ENCODE data around the gene ACVR1B. TPM values are rescaled to one million over a fixed set of nuclear protein-coding genes. Genes with fewer than 3 reads are reported as not detected.
A peak's percentile ranks its signal among the peaks of the same experiment; 100 is the strongest.

Gene ACVR1B
- 16.3 and 22.4 TPM in 2 replicates for total RNA-seq
- 4.8 and 5.7 TPM in 2 replicates for polyA plus RNA-seq

DNA sequence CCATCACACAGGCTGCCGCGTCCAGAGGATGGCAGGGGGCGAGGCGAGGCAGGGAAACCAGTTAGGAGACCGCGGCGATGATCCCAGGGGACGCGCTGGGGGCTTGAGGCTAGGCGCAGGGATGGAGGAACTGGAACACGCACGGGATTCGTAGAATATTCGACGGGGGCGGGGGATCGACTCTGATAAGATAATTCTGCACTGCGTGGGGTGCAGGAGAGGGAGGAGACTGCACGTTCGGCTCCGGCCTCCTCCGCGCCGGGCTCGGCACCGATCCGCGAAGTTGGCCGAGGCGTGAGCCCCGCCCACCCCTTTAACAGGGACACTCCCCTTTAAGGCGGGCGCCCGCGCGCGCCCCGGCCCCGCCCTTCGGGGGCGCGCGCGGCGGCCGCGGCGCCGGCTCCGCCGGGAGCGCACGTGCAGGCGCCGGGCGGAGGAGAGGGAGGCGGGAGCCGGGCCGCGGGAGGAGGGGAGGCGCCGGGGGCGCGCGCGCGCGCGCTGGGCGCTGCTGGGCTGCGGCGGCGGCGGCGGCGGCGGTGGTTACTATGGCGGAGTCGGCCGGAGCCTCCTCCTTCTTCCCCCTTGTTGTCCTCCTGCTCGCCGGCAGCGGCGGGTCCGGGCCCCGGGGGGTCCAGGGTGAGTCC, at the start of gene ACVR1B:
ACVR1B (plus strand) TSS at position 501 of the 644 bp plus-strand sequence; CDS start at position 546, 45 bp downstream.
- peak within 1 kb of the TSS; percentile 91 for H3K4me2 ChIP-seq
- H3K4me3 ChIP-seq, result peak within 1 kb of the TSS; percentile 86
- H3K9me2 ChIP-seq (replicated peaks; ENCODE audit: insufficient read depth), result no peaks in the 10 kb centered on the region
- H3K27me3 ChIP-seq, result no peaks in the 10 kb centered on the region
- peak within 1 kb of the TSS; percentile 96 for H2AFZ ChIP-seq
- 1% methylated on average over 15 of the region's 86 CpGs for WGBS (ENCODE audit: low lambda C conversion rate, missing lambda C conversion rate)
- H3K27ac ChIP-seq, result peak within 1 kb of the TSS; percentile 86
- peaks cover 28% of the 10 kb centered on the region for H3K4me1 ChIP-seq (ENCODE audit: insufficient read depth)
- H4K20me1 ChIP-seq (ENCODE audit: insufficient read depth, poor library complexity, severe bottlenecking), result no peaks in the 10 kb centered on the region
- no peaks in the 10 kb centered on the region for H3K9me3 ChIP-seq (ENCODE audit: low read depth)
- peaks cover 46% of the 10 kb centered on the region for H3K79me2 ChIP-seq
- TF ChIP-seq EZH2 (IDR thresholded peaks at IDR 0.05; ENCODE audit: borderline replicate concordance) (no peak), EZH2phosphoT487 (IDR thresholded peaks at IDR 0.05; ENCODE audit: low read depth, severe bottlenecking, unreplicated experiment) (no peak)
- TF ChIP-seq, protein P1, sequence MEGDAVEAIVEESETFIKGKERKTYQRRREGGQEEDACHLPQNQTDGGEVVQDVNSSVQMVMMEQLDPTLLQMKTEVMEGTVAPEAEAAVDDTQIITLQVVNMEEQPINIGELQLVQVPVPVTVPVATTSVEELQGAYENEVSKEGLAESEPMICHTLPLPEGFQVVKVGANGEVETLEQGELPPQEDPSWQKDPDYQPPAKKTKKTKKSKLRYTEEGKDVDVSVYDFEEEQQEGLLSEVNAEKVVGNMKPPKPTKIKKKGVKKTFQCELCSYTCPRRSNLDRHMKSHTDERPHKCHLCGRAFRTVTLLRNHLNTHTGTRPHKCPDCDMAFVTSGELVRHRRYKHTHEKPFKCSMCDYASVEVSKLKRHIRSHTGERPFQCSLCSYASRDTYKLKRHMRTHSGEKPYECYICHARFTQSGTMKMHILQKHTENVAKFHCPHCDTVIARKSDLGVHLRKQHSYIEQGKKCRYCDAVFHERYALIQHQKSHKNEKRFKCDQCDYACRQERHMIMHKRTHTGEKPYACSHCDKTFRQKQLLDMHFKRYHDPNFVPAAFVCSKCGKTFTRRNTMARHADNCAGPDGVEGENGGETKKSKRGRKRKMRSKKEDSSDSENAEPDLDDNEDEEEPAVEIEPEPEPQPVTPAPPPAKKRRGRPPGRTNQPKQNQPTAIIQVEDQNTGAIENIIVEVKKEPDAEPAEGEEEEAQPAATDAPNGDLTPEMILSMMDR (IDR thresholded peaks at IDR 0.05; ENCODE audit: poor library complexity), result no peak
- peak; percentile 96 for DNase-seq (ENCODE audit: low spot score)
- no peaks in the 10 kb centered on the region for H3K36me3 ChIP-seq (replicated peaks; ENCODE audit: insufficient read depth, low read depth)

DNA sequence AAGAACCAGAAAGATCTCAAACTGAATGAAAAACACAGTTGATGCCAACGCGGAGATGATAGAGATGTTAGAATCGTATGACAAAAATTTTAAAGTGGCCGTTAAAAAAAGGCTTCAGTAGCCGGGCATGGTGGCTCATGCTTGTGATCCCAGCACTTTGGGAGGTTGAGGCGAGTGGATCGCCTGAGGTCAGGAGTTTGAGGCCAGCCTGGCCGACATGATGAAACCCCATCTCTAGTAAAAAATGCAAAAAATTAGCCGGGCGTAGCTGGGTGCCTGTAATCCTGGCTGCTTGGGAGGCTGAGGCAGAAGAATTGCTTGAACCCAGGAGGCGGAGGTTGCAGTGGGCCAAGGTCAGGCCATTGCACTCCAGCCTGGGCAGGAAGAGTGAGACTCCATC, 49.6 kb upstream of the ACVR1B start:
- Histone ChIP-seq H3K36me3 (replicated peaks; ENCODE audit: insufficient read depth, low read depth) (no peaks in the 10 kb centered on the region), H4K20me1 (ENCODE audit: insufficient read depth, poor library complexity, severe bottlenecking) (no peaks in the 10 kb centered on the region), H3K4me2 (no peak overlapping the region), H3K27ac (no peak overlapping the region), H3K4me1 (ENCODE audit: insufficient read depth) (peaks cover 16% of the 10 kb centered on the region), H2AFZ (no peak overlapping the region), H3K9me3 (ENCODE audit: low read depth) (no peaks in the 10 kb centered on the region), H3K4me3 (no peak overlapping the region), H3K79me2 (no peaks in the 10 kb centered on the region), H3K9me2 (replicated peaks; ENCODE audit: insufficient read depth) (no peaks in the 10 kb centered on the region), H3K27me3 (no peaks in the 10 kb centered on the region)
- 94% methylated on average over 11 of the region's 11 CpGs for WGBS (ENCODE audit: low lambda C conversion rate, missing lambda C conversion rate)
- DNase-seq (ENCODE audit: low spot score), result no peak
- TF ChIP-seq EZH2phosphoT487 (IDR thresholded peaks at IDR 0.05; ENCODE audit: low read depth, severe bottlenecking, unreplicated experiment) (no peak), EZH2 (IDR thresholded peaks at IDR 0.05; ENCODE audit: borderline replicate concordance) (no peak)
- TF ChIP-seq, protein P1 (IDR thresholded peaks at IDR 0.05; ENCODE audit: poor library complexity), result no peak

GRCh38 chr12:51904951-51905470, 46.5 kb upstream of the ACVR1B start:
- no peak overlapping the region for H3K4me3 ChIP-seq
- H3K4me2 ChIP-seq, result peak overlapping the region; percentile 53
- H3K27ac ChIP-seq, result peak overlapping the region; percentile 83
- H4K20me1 ChIP-seq (ENCODE audit: insufficient read depth, poor library complexity, severe bottlenecking), result no peaks in the 10 kb centered on the region
- peaks cover 18% of the 10 kb centered on the region for H3K4me1 ChIP-seq (ENCODE audit: insufficient read depth)
- no peaks in the 10 kb centered on the region for H3K79me2 ChIP-seq
- H3K9me3 ChIP-seq (ENCODE audit: low read depth), result no peaks in the 10 kb centered on the region
- no peaks in the 10 kb centered on the region for H3K9me2 ChIP-seq (replicated peaks; ENCODE audit: insufficient read depth)
- H3K27me3 ChIP-seq, result no peaks in the 10 kb centered on the region
- no peaks in the 10 kb centered on the region for H3K36me3 ChIP-seq (replicated peaks; ENCODE audit: insufficient read depth, low read depth)
- TF ChIP-seq EZH2 (IDR thresholded peaks at IDR 0.05; ENCODE audit: borderline replicate concordance) (no peak), EZH2phosphoT487 (IDR thresholded peaks at IDR 0.05; ENCODE audit: low read depth, severe bottlenecking, unreplicated experiment) (no peak)
- TF ChIP-seq, protein P1 (IDR thresholded peaks at IDR 0.05; ENCODE audit: poor library complexity), result no peak
- no peak for DNase-seq (ENCODE audit: low spot score)
- H2AFZ ChIP-seq, result peak overlapping the region; percentile 63
